Testis (tissue), 2 donors: Measurements from ENCODE around the gene OR10A2.

Source experiments
- POLR2A ChIP-seq: fragments of 450-650 bp; IDR thresholded peaks from one replicate; pipeline ENCODE4 v1.6.1; 2017; ENCODE audit warnings: antibody characterized with exemption, mild to moderate bottlenecking, moderate library complexity
- TF ChIP-seq, protein P1 (sequence below), 3 experiments: fragments of 450-650 bp in 2 of 3; fragments of 200-600 bp in 1 of 3; sonication (generic) in 1 of 3; IDR thresholded peaks; one replicate each; pipeline ENCODE4 v1.5.1; 2016 to 2019; ENCODE audit warnings: antibody characterized with exemption in 3 of 3, mild to moderate bottlenecking in 2 of 3, moderate library complexity in 1 of 3

DNA sequence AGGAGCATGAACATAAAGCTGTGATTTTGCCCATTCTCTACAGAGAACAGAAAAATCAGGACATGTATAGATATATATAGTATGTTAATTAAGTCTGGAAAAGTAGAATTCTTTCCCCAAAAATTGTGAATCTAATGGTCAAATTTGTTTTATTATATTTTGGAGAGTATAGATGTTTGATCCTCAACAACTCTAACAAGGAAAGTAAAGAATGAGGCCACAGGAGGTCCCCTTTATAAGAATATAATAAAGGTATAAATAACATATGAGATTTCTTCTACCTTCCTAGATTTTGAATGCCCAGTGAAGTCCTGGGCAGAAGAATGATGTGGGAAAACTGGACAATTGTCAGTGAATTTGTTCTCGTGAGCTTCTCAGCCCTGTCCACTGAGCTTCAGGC, 13.5 kb downstream of the OR10A2 start, which contains the start of gene OR10A4:
- TF ChIP-seq, protein P1, sequence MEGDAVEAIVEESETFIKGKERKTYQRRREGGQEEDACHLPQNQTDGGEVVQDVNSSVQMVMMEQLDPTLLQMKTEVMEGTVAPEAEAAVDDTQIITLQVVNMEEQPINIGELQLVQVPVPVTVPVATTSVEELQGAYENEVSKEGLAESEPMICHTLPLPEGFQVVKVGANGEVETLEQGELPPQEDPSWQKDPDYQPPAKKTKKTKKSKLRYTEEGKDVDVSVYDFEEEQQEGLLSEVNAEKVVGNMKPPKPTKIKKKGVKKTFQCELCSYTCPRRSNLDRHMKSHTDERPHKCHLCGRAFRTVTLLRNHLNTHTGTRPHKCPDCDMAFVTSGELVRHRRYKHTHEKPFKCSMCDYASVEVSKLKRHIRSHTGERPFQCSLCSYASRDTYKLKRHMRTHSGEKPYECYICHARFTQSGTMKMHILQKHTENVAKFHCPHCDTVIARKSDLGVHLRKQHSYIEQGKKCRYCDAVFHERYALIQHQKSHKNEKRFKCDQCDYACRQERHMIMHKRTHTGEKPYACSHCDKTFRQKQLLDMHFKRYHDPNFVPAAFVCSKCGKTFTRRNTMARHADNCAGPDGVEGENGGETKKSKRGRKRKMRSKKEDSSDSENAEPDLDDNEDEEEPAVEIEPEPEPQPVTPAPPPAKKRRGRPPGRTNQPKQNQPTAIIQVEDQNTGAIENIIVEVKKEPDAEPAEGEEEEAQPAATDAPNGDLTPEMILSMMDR (IDR thresholded peaks at IDR 0.05), result no peak
- TF ChIP-seq POLR2A, result no peak
